NCI-H2227 (cell line): ENCODE data around the gene ZNF786.
A peak's percentile ranks its signal among the peaks of the same experiment; 100 is the strongest.
"Not testable (repeated sequence)": the region's sequence is repeated elsewhere in the genome, so short reads cannot be mapped to it uniquely, and the experiment has no call there.

Experiments
- DNase-seq: peaks from one replicate; lab custom pipeline; 2025; ENCODE audit not compliant: unreplicated experiment; lab: John Stamatoyannopoulos, UW

ZNF786 gene

GRCh38 chr7:149031353-149031910, 59.1 kb downstream of the ZNF786 start:
- DNase-seq, result no peak

- DNase-seq, result not testable (repeated sequence)
Observed at GRCh38 chr7:149030439-149030838, 60.1 kb downstream of the ZNF786 start.

DNA sequence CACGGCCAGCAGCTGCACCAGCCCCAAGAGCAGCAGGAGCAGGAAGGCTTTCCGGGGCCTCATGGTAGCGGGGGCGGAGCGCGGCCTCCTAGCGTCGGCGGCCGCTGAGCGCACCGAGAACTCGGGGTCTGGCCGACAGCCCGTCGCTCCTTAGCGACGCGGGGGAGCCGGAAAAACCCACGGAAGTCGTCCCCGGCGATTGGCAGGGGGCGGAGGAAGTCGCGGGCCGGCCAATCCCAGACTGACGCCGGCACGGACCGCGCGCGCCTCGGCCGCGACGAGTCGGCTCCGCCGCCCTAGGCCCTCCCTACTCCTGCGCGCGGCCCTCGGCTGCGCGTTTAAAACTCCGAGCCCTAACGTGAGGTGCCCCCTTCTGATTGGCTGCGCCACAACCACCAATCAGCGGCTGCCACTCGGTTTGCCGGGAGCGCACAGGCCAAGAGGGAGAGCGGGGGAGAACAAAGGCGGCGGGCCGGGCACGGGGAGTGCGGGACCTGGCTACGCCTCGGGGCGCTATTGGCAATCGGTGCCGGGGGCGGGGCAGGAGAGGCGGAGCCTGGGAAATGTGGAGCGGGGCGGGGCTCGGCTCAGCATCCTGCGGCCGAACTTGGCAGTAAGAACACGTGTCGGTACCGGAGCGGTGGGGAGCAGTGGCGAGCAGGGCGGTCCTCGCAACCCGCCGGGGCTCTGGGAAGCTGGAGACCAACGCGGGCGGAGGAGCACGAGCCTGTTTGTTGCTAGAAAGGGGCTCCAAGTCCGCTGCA, 62.0 kb downstream of the ZNF786 start, which contains the start of gene PDIA4:
Gene PDIA4, minus strand, starts transcription at position 160 of the 764 bp plus-strand sequence. Its CDS starts 97 bp downstream, at position 63.
- DNase-seq, result peak; percentile 100

DNA sequence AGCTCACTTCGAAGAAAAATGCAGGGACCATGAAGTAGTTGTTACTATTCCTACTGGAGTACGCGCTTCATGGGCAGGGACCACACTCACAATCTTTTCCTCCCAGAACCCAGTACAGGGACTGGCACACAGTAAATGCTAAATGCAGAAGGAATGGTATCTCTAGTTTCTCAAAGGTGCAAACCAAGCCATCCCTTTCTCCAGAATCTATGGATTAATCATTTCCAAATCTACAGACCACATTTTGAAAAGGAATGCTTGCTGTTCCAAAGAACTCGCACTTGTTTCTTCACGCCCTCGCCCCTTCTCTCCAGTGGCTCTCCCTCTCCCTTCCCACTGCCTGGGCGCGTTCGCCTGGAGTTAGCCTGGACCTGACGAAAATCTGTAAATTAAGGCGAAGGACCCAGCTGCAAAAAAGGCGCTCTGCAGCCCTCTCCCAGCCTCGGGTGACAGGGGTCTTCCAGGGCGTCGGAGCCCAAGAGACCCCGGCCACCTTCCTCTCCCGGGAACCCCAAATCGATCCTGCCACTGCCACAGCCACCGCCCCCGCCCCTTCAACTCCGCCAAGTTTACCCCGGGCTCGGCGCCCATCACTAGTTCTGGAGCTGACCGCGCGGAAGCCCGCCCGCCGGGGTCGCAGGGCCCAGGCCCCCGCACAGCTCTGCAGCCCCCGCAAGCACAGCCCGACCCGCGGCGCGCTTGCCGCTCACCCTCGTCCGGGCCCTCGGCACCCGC, 62.7 kb downstream of the ZNF786 start:
- peak; percentile 58 for DNase-seq

GRCh38 chr7:149027055-149027454, 63.5 kb downstream of the ZNF786 start:
- DNase-seq, result no peak

DNA sequence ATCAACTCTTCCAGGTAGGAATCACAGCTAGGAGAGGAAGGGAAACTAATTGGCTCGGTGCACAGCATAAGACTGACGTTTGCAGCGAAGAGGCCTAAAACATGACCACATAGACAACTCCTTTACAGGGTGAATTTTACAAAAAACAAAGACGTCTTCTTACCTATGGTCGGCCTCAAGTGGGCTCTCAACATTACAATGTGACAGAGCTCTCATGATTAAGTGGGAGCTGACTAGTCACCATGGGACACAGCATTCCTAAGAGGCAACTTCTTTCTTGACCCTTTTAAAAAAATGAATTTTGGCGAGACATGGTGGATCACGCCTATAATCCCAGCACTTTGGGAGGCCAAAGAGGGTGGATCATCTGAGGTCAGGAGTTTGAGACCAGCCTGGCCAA, 66.9 kb downstream of the ZNF786 start:
- no peak for DNase-seq

- no peak for DNase-seq
Observed at GRCh38 chr7:149022756-149023360, 67.7 kb downstream of the ZNF786 start.

- no peak for DNase-seq
Observed at GRCh38 chr7:149021725-149022062, 68.8 kb downstream of the ZNF786 start.

- no peak for DNase-seq
Observed at GRCh38 chr7:149020483-149020882, 70.0 kb downstream of the ZNF786 start.
